Mononuclear cell (primary cell): ENCODE results near the gene AK5. TPM values are rescaled to one million over a fixed set of nuclear protein-coding genes. Genes with fewer than 3 reads are reported as not detected.

ENCODE experiments used
- H3K27me3 ChIP-seq: 2 replicates; pipeline ENCODE4 v1.6.0; 2011; ENCODE audit warnings: low read length, control low read depth; ENCODE audit not compliant: insufficient read depth
- H3K4me1 ChIP-seq: 2 replicates; pipeline ENCODE4 v1.5.1; 2011; ENCODE audit warnings: mild to moderate bottlenecking, low read length, control low read depth; ENCODE audit not compliant: insufficient read depth
- H3K4me3 ChIP-seq: 2 replicates; pipeline ENCODE4 v1.5.1; 2011; ENCODE audit warnings: mild to moderate bottlenecking, low read length, moderate library complexity
- H3K9me3 ChIP-seq: 2 replicates; pipeline ENCODE4 v1.5.1; 2011; ENCODE audit warnings: low read depth, mild to moderate bottlenecking, control low read depth, low read length
- total RNA-seq: library from RNA; depleted of rRNA; stranded (reverse); fragments of >200 nt; gene quantifications from one replicate; pipeline ENCODE4 v1.2.3, GENCODE V29; 2012

The AK5 gene
- total RNA-seq, 1 donor, result 16.3 TPM

GRCh38 chr1:77548285-77548684, 266.5 kb downstream of the AK5 start:
- H3K9me3 ChIP-seq, result no peaks in the 10 kb centered on the region
- no peaks in the 10 kb centered on the region for H3K27me3 ChIP-seq
- H3K4me3 ChIP-seq, result no peak overlapping the region
- peaks cover 4% of the 10 kb centered on the region for H3K4me1 ChIP-seq

DNA sequence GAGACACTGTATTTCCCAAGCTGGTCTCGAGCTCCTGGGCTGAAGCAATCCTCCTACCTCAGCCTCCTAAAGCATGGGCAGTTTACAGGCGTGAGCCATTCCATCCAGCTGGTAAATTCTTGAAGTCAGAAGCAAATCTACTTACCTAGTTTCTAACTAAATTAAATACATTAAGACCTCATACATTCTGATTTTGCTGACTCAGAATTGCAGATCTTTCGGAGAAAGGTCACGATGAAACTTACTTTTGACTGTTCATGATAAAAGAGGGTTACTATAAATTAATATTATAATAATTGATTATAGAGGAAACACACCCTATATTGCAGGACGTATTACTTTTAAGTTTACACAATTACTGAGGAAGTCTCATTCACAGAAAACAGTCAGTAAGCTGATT, 268.3 kb downstream of the AK5 start:
- Histone ChIP-seq H3K27me3 (no peaks in the 10 kb centered on the region), H3K9me3 (no peaks in the 10 kb centered on the region), H3K4me1 (no peaks in the 10 kb centered on the region), H3K4me3 (no peak overlapping the region)

GRCh38 chr1:77552626-77553025, 270.8 kb downstream of the AK5 start:
- H3K27me3 ChIP-seq, result no peaks in the 10 kb centered on the region
- H3K9me3 ChIP-seq, result no peaks in the 10 kb centered on the region
- no peaks in the 10 kb centered on the region for H3K4me1 ChIP-seq
- H3K4me3 ChIP-seq, result no peak overlapping the region

DNA sequence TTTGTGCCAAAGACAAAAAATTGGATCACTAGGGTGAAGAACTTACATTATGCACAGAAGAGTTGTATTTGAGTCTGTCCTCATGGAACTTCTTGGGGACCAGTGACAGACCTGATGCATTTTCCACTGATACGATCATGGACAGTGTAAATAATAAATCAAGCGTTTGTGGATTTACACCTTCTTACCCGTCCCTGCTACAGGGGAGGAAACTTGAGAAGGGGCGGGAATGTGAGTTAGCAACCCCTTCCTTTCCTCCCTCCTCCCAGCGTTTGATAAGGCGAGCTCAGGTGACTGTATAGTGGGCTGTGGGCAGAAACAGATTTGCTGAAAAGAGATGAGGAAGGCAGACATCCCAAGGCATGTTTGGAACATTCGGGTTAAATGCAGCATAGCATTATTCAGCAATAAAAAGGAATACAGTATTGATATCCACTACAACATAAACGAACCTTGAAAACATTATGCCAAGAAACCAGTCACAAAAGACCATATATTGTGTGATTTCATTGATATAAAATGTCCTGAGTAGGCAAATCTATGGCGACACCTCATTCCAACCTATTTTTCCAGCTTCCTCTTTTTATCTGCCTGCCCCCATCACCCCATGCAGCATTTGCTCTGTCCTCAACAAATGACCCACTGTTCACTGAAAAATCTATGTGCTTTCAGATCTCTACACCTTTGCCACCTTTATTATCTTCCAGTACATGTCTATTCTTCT, 271.9 kb downstream of the AK5 start:
- Histone ChIP-seq H3K27me3 (no peaks in the 10 kb centered on the region), H3K4me1 (no peaks in the 10 kb centered on the region), H3K9me3 (no peaks in the 10 kb centered on the region), H3K4me3 (no peak overlapping the region)

- no peaks in the 10 kb centered on the region for H3K27me3 ChIP-seq
- no peak overlapping the region for H3K4me3 ChIP-seq
- H3K9me3 ChIP-seq, result no peaks in the 10 kb centered on the region
- H3K4me1 ChIP-seq, result no peaks in the 10 kb centered on the region
Measured at GRCh38 chr1:77556045-77556444, 274.2 kb downstream of the AK5 start.

DNA sequence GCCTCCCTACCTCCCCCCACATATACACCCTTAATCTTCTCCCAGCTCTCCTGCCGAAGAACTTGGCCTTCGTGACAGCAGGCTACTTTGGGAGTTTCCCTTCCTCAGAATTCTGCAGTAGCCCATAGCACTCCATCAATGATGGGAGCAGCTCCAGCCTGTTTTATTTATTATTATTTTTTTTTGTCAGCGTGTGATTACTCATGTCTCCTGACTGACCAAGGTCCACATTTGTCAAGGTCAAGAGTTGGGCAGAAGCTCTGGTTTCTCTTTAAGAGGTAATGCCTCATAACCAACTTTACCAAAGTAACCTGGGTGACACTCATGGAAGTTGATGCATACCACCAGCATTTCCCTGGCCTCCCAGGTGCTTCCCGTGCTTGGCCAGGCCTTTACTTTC, 275.2 kb downstream of the AK5 start:
- H3K9me3 ChIP-seq, result no peaks in the 10 kb centered on the region

DNA sequence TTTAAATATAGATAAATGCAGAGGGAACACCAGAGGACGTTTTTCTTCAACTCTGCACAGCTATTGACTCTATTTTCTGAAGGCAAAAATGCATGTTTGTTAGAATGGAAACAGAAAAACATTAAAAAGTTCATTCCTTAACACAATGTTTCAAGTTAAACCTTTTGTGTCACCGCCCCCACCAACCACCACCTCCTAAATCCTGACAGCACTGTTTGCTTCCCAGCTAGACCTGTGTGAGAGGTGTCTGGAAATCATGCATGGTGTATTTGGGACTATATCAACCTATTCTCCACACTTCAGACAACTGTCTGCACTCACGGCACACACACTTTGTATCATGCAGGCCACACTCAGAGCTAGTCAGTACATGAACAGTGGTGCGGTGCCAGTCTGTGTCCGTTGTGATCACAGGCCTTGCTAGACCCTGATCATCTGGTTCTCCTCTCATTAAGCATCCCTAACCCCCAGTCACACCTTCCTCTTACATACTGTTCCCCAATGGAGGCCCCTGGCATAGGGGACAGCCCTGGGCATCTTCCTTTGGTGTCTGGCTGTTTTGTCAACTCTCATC, 276.9 kb downstream of the AK5 start:
- Histone ChIP-seq H3K4me3 (no peak overlapping the region), H3K9me3 (no peaks in the 10 kb centered on the region), H3K4me1 (no peaks in the 10 kb centered on the region), H3K27me3 (no peaks in the 10 kb centered on the region)

More for the DNA sequence above, 275.2 kb downstream of the AK5 start:
- H3K4me3 ChIP-seq, result no peak overlapping the region
- H3K4me1 ChIP-seq, result no peaks in the 10 kb centered on the region
- no peaks in the 10 kb centered on the region for H3K27me3 ChIP-seq

DNA sequence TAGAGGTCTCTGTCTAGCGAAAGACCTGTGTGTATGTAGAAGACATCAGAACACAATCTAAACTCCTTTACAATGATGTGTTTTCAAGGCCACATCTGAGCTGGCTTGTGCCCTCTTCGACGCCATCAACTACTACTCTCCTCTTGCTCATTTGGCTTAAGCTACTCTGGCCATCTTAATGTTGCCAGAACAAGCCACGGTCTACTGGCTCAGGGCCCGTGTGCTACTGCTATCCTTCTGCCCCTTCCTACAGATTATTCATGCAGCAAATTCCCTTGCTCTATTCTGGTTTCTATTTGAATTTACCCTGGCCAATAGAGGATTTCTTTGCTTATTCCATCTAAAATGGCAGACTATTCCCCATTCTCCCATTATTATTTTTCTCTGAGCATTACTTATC, 278.9 kb downstream of the AK5 start:
- H3K9me3 ChIP-seq, result no peaks in the 10 kb centered on the region
- H3K4me3 ChIP-seq, result no peak overlapping the region
- no peaks in the 10 kb centered on the region for H3K27me3 ChIP-seq
- no peaks in the 10 kb centered on the region for H3K4me1 ChIP-seq

- no peaks in the 10 kb centered on the region for H3K4me1 ChIP-seq
- H3K9me3 ChIP-seq, result no peaks in the 10 kb centered on the region
- H3K4me3 ChIP-seq, result no peak overlapping the region
- no peaks in the 10 kb centered on the region for H3K27me3 ChIP-seq
Measured at GRCh38 chr1:77562596-77563150, 280.9 kb downstream of the AK5 start.

DNA sequence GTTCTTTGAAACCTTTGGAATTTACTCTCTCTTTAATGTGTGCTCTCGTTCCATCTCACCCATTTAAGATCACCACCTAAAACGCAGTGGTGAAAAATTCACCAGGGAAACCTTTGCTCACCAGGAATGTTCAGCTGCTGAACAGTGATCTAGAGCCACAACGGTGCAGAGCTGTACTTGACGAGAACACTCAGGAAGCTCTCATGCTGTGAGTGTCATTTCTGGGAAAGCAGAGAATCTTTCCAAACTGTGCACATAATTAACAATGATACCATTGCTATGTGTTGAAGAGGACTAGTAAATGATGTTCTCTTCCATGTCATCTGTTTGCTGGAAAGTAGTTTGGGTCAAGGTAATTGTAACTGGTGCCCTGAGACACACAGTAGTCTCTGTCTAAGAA, 283.5 kb downstream of the AK5 start:
- H3K4me3 ChIP-seq, result no peak overlapping the region
- H3K9me3 ChIP-seq, result no peaks in the 10 kb centered on the region
- no peaks in the 10 kb centered on the region for H3K4me1 ChIP-seq
- H3K27me3 ChIP-seq, result no peaks in the 10 kb centered on the region

DNA sequence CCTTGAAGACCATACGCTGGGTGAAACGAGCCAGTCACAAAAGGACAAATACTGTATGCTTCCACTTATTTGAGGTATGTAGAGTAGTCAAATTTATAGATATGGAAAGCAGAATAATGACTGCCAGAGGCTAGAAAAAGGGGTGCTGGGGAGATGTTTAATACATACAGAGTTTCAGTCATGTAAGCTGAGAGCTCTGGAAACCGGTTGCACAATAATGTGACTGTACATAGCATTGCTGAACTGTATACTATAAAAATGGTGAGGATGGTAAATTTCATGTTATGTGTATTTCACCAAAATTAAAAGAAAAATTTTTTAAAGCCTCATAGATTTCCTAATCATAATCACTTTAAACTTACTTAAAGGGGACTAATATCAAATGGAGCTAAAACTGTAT, 289.8 kb downstream of the AK5 start:
- Histone ChIP-seq H3K9me3 (no peaks in the 10 kb centered on the region), H3K4me3 (no peak overlapping the region), H3K4me1 (no peaks in the 10 kb centered on the region), H3K27me3 (no peaks in the 10 kb centered on the region)

- Histone ChIP-seq H3K9me3 (no peaks in the 10 kb centered on the region), H3K4me1 (no peaks in the 10 kb centered on the region), H3K4me3 (no peak overlapping the region), H3K27me3 (no peaks in the 10 kb centered on the region)
Measured at GRCh38 chr1:77579547-77579946, 297.7 kb downstream of the AK5 start.

DNA sequence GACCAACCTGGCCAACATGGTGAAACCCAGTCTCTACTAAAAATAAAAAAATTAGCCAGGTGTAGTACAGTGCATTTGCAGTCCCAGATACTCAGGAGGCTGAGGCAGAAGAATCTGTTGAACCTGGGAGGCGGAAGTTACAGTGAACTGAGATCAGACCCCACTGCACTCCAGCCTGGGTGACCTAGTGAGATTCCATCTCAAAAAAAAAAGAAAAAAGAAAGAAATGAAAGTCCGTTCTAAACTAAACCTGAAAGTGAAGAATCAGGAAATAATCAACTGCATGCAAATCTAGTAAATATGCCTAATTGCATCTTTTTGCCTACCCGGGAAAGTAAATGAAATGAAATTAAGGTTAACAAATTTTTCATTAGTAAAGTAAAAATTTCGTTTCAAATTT, 301.1 kb downstream of the AK5 start:
- Histone ChIP-seq H3K4me3 (no peak overlapping the region), H3K27me3 (no peaks in the 10 kb centered on the region), H3K4me1 (no peaks in the 10 kb centered on the region), H3K9me3 (no peaks in the 10 kb centered on the region)

DNA sequence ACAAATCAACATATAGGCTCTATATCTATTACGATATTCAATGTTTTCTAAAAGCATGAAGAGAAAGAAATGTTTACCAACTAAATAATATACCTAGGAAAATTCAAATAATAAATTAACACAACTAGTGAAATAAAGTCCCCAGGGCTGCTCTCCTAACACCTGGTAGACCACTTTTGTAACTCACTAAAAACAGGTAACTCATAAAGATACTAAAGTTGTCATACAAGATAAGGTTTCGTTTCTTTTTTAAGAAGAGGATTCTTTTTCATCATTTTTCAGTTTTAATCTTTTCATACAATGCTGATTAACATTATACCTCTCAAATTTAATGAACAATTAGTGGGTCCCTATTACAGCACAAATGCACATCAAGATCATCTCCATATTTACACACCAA, 301.7 kb downstream of the AK5 start:
- no peaks in the 10 kb centered on the region for H3K27me3 ChIP-seq
- H3K4me3 ChIP-seq, result no peak overlapping the region
- H3K4me1 ChIP-seq, result no peaks in the 10 kb centered on the region

DNA sequence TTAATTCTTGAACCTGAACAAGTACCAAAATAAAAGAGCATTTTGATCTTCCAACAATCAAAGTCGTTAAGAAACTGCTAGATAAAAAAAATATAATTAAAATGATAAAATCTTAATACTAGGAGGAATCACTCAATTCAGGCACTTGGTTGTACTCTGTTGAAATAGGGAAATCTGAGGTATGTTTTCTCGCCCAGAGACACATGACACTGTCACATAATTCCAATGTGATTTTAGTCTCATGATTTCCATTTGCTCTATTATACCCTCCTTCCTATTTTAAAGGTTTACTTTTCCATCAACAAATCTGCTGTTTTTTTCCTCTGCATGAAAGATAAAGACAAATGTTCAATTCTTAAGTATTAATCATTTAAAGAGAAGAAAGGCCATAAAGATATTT, 303.1 kb downstream of the AK5 start:
- Histone ChIP-seq H3K4me1 (no peaks in the 10 kb centered on the region), H3K9me3 (no peaks in the 10 kb centered on the region), H3K4me3 (no peak overlapping the region), H3K27me3 (no peaks in the 10 kb centered on the region)

More for the DNA sequence above, 301.7 kb downstream of the AK5 start:
- H3K9me3 ChIP-seq, result no peaks in the 10 kb centered on the region
